Measurements from ENCODE around the gene CD8B.
"Not testable (repeated sequence)": the region's sequence is repeated elsewhere in the genome, so short reads cannot be mapped to it uniquely, and the experiment has no call there.

DNA sequence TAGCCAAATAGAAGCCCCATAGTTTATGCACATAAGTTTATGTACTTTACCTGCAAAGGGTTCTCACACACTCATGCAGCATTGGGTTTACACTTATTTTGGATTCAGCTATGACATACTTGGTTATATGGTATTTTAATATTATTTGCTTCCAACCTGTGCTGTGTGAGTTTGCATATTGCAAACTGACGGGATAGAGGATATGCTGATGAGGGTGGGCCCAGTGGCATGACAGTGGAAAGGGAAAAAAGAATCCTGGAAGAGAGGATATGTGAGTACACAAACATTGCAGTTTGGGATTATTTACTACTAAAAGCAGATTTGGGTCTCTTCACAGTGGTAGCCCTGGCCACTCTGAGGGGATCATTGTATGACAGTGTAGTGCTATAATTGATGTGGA, 44.2 kb upstream of the CD8B start:
- TF ChIP-seq, protein P1, sequence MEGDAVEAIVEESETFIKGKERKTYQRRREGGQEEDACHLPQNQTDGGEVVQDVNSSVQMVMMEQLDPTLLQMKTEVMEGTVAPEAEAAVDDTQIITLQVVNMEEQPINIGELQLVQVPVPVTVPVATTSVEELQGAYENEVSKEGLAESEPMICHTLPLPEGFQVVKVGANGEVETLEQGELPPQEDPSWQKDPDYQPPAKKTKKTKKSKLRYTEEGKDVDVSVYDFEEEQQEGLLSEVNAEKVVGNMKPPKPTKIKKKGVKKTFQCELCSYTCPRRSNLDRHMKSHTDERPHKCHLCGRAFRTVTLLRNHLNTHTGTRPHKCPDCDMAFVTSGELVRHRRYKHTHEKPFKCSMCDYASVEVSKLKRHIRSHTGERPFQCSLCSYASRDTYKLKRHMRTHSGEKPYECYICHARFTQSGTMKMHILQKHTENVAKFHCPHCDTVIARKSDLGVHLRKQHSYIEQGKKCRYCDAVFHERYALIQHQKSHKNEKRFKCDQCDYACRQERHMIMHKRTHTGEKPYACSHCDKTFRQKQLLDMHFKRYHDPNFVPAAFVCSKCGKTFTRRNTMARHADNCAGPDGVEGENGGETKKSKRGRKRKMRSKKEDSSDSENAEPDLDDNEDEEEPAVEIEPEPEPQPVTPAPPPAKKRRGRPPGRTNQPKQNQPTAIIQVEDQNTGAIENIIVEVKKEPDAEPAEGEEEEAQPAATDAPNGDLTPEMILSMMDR (conservative IDR thresholded peaks at IDR 0.05; ENCODE audit: low read depth, low read length), result not testable (repeated sequence)
- TF ChIP-seq EZH2 (IDR thresholded peaks at IDR 0.05; ENCODE audit: borderline replicate concordance, low read depth, low read length, poor library complexity, severe bottlenecking), result not testable (repeated sequence)
